Stomach (tissue), 9 donors: ENCODE results near the gene TXNDC17. TPM values are rescaled to one million over a fixed set of nuclear protein-coding genes. Genes with fewer than 3 reads are reported as not detected.

Experiments
- DNase-seq, 2 donors: peaks; one replicate each; pipeline versions ENCODE4 v3.0.0 to v3.0.0-alpha.2; 2013 to 2019
- H3K27ac ChIP-seq, 5 donors: fragments of 200-600 bp in 4 of 5; sonication (generic) in 4 of 5; one replicate each; pipeline ENCODE4 v1.5.1; 2013 to 2019; ENCODE audit warnings: mild to moderate bottlenecking in 1 of 5, moderate library complexity in 1 of 5
- H3K27me3 ChIP-seq, 3 donors: fragments of 200-600 bp; sonication (generic); one replicate each; pipeline ENCODE4 v1.5.1; 2017 to 2019; ENCODE audit warnings: mixed run types in 1 of 3
- H3K36me3 ChIP-seq, 4 donors: fragments of 200-600 bp; sonication (generic); 1 replicate in 3 of 4; 2 replicates in 1 of 4; pipeline ENCODE4 v1.5.1; 2016 to 2019
- H3K4me1 ChIP-seq, 4 donors: fragments of 200-600 bp; sonication (generic); one replicate each; pipeline ENCODE4 v1.5.1; 2016 to 2019
- H3K4me3 ChIP-seq, 4 donors: fragments of 200-600 bp; sonication (generic) in 3 of 4; one replicate each; pipeline ENCODE4 v1.5.1; 2016 to 2019; ENCODE audit warnings: mild to moderate bottlenecking in 1 of 4
- H3K9me3 ChIP-seq, 4 donors: fragments of 200-600 bp; sonication (generic); one replicate each; pipeline ENCODE4 v1.5.1; 2016 to 2019
- EP300 ChIP-seq: sonication (generic); formaldehyde crosslinking; IDR thresholded peaks from one replicate; pipeline ENCODE4 v1.6.1; 2017; ENCODE audit warnings: antibody characterized with exemption
- POLR2A ChIP-seq, 4 donors: fragments of 450-650 bp; IDR thresholded peaks; one replicate each; pipeline ENCODE4 v1.6.1; 2016; ENCODE audit warnings: antibody characterized with exemption in 4 of 4, control low read depth in 2 of 4, mild to moderate bottlenecking in 1 of 4, moderate library complexity in 1 of 4
- POLR2AphosphoS5 ChIP-seq, 3 donors: sonication (generic); formaldehyde crosslinking; IDR thresholded peaks; one replicate each; pipeline ENCODE4 v1.6.1; 2016; ENCODE audit warnings: antibody characterized with exemption in 3 of 3
- WGBS, 5 donors: extraction: QIAGEN DNeasy Blood & Tissue Kit in 3 of 5; methylation state at CpG; one replicate each; pipeline versions ENCODE4 v1.1.5 to v1.1.7; 2013 to 2018; 5-methylcytosine and 5-hydroxymethylcytosine counted together
- intact Hi-C: fragments of 100-400 bp; cut with DNase I; formaldehyde crosslinking; loops from one replicate; pipeline ENCODE4 v1.15.1; 2023; ENCODE audit warnings: low total_unique reads
- polyA plus RNA-seq, 3 donors: library from polyadenylated mRNA; stranded (reverse); fragments of 200-250 nt; gene quantifications; one replicate each; pipeline ENCODE4 v1.2.3, GENCODE V29; 2013
- total RNA-seq, 5 donors: library from RNA; depleted of rRNA; stranded (reverse); fragments of >200 nt; gene quantifications; one replicate each; pipeline versions ENCODE4 v1.1.0 to v1.2.3, GENCODE V29; 2014 to 2016
- TF ChIP-seq, protein P1 (sequence below), 7 experiments: fragments of 450-650 bp in 4 of 7; fragments of 200-600 bp in 3 of 7; sonication (generic) in 3 of 7; IDR thresholded peaks; one replicate each; pipeline ENCODE4 v1.5.1; 2016 to 2019; ENCODE audit warnings: antibody characterized with exemption in 7 of 7, control low read depth in 2 of 7, mild to moderate bottlenecking in 1 of 7
- donor health status: healthy with polysubstance abuse.
- donor health status: Bipolar disorder and iron deficiency.
- donor health status: healthy.

The TXNDC17 gene
- total and polyA plus RNA-seq, 8 donors: 28.7 to 375 (median 169) TPM; not detected in 1

- Histone ChIP-seq H3K9me3 (no peaks in the 10 kb centered on the region), H3K4me3 (no peak overlapping the region), H3K27ac (peak overlapping the region in 4 of 5 donors; percentile 20 to 72 (median 39)), H3K4me1 (peaks cover 20 to 41% (median 29%) of the 10 kb centered on the region in 4 donors), H3K36me3 (peaks cover 22 to 74% (median 71%) of the 10 kb centered on the region in 4 donors), H3K27me3 (no peaks in the 10 kb centered on the region)
- WGBS, 5 donors: 9 to 49% (median 46%) methylated on average over 1 of the region's 1 CpG
- DNase-seq: no peak
- intact Hi-C loops: no loop called here
- TF ChIP-seq EP300: no peak
- TF ChIP-seq POLR2A (IDR thresholded peaks at IDR 0.05): no peak
- TF ChIP-seq, protein P1, sequence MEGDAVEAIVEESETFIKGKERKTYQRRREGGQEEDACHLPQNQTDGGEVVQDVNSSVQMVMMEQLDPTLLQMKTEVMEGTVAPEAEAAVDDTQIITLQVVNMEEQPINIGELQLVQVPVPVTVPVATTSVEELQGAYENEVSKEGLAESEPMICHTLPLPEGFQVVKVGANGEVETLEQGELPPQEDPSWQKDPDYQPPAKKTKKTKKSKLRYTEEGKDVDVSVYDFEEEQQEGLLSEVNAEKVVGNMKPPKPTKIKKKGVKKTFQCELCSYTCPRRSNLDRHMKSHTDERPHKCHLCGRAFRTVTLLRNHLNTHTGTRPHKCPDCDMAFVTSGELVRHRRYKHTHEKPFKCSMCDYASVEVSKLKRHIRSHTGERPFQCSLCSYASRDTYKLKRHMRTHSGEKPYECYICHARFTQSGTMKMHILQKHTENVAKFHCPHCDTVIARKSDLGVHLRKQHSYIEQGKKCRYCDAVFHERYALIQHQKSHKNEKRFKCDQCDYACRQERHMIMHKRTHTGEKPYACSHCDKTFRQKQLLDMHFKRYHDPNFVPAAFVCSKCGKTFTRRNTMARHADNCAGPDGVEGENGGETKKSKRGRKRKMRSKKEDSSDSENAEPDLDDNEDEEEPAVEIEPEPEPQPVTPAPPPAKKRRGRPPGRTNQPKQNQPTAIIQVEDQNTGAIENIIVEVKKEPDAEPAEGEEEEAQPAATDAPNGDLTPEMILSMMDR (IDR thresholded peaks at IDR 0.05): no peak
- TF ChIP-seq POLR2AphosphoS5 (IDR thresholded peaks at IDR 0.05): no peak
Observed at GRCh38 chr17:6597727-6598126, 43.1 kb upstream of the TXNDC17 start.

- peak overlapping the region in 4 of 5 donors; percentile 20 to 72 (median 39) for H3K27ac ChIP-seq
- intact Hi-C loops: no loop called here
- no peak overlapping the region for H3K4me3 ChIP-seq
- H3K36me3 ChIP-seq: peaks cover 10 to 63% (median 57%) of the 10 kb centered on the region in 4 donors
- no peaks in the 10 kb centered on the region for H3K27me3 ChIP-seq
- no peak for TF ChIP-seq POLR2A (IDR thresholded peaks at IDR 0.05)
- peak in 1 of 3 donors; percentile 65 for TF ChIP-seq POLR2AphosphoS5 (IDR thresholded peaks at IDR 0.05)
- TF ChIP-seq, protein P1 (IDR thresholded peaks at IDR 0.05): no peak
- TF ChIP-seq EP300: no peak
- peaks cover 20 to 46% (median 34%) of the 10 kb centered on the region in 4 donors for H3K4me1 ChIP-seq
- H3K9me3 ChIP-seq: no peaks in the 10 kb centered on the region
- peak in 1 of 2 donors; percentile 46 for DNase-seq
Observed at GRCh38 chr17:6599364-6599763, 41.5 kb upstream of the TXNDC17 start.

- 88 to 95% (median 94%) methylated on average over 2 of the region's 2 CpGs for WGBS, 5 donors
- Histone ChIP-seq H3K36me3 (peaks cover 16 to 68% (median 61%) of the 10 kb centered on the region in 4 donors), H3K27me3 (no peaks in the 10 kb centered on the region), H3K9me3 (no peaks in the 10 kb centered on the region), H3K4me1 (peaks cover 20 to 45% (median 34%) of the 10 kb centered on the region in 4 donors), H3K27ac (no peak overlapping the region), H3K4me3 (no peak overlapping the region)
- intact Hi-C loops: no loop called here
- DNase-seq: no peak
- TF ChIP-seq POLR2AphosphoS5 (IDR thresholded peaks at IDR 0.05): no peak
- TF ChIP-seq, protein P1 (IDR thresholded peaks at IDR 0.05): no peak
- TF ChIP-seq EP300: no peak
- TF ChIP-seq POLR2A (IDR thresholded peaks at IDR 0.05): no peak
Observed at GRCh38 chr17:6602141-6602540, 38.7 kb upstream of the TXNDC17 start.

DNA sequence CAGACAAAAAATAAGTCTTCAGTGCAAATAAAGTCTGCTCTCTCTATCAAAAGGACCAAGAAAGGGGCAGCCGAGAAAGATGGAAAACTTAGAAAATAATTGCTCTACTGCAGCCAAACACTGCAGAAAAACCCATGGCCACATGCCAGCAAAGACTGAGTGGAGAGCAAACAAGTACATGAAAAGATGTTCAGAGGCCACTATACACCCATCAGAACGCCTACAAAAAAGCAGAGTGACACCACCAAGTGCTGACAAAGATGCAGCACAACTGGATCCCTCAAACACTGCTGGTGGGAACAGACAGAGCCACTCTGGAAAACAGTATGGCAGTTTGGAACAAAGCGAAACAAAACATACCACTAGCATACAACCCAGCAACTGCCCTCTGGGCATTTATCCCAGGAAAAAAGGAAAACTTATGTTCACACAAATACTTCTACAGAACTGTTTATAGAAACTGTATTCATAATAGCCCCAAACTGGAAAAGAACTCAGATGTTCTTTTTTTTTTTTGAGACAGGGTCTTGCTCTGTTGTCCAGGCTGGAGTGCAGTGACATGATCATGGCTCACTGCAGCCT lies 37.0 kb upstream of the TXNDC17 start:
- WGBS, 5 donors: 45 to 62% (median 53%) methylated on average over 3 of the region's 3 CpGs
- Histone ChIP-seq H3K9me3 (no peaks in the 10 kb centered on the region), H3K27me3 (no peaks in the 10 kb centered on the region), H3K27ac (peak overlapping the region in 1 of 5 donors; percentile 10), H3K36me3 (peaks cover 32 to 78% (median 70%) of the 10 kb centered on the region in 4 donors), H3K4me1 (peaks cover 9 to 31% (median 20%) of the 10 kb centered on the region in 4 donors), H3K4me3 (no peak overlapping the region)
- TF ChIP-seq, protein P1 (IDR thresholded peaks at IDR 0.05): no peak
- TF ChIP-seq EP300: no peak
- DNase-seq: peak; percentile 29 to 68
- intact Hi-C loops: no loop called here
